SHP77 treated with DMSO at 0.1 percent for 48 hours (cell line): Measurements from ENCODE around the gene CXorf38.

Experiments used
- DNase-seq: peaks from one replicate; lab custom pipeline; 2025; lab: John Stamatoyannopoulos, UW

The CXorf38 gene, protein sequence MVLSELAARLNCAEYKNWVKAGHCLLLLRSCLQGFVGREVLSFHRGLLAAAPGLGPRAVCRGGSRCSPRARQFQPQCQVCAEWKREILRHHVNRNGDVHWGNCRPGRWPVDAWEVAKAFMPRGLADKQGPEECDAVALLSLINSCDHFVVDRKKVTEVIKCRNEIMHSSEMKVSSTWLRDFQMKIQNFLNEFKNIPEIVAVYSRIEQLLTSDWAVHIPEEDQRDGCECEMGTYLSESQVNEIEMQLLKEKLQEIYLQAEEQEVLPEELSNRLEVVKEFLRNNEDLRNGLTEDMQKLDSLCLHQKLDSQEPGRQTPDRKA

DNA sequence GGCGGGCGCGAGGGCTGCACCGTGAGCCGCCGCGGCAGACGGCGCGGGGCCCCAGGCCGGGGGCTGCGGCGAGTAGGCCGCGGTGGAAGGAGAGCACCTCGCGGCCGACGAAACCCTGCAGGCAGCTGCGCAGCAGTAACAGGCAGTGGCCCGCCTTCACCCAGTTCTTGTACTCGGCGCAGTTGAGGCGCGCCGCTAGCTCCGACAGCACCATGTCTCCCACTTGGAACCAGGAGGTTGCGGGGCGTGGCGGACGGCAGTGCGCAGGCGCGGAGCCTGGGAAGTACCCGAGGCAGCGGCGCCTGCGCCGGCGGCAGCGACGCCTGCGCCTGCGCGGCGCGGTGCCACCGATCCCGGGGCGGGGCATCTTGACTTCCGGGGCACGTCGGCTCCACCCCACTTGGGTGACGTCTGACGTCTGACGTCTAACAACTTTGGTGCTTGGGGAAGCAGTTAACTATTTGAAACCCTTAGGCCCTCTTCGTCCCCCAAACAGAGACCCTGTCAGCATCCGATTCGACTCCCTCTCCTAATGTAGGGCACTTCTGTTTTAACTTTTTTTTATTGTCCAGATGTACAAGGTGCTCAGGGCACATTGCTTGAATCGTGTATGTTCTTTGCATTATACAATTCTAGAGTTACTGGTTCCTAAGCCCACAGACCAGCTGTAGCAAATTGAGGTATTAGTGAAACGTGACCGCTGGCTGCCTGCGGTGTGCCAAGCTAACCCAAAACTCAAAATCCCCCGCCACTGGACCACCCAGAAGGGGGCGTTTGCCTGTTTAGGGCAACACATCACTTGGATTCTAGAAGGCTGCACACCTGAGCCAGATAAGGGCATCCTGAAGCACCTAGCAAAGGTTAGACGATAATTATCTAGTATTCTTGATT lies at the start of gene CXorf38:
Gene CXorf38, minus strand, starts transcription at position 255 of the 891 bp plus-strand sequence. Its CDS starts 41 bp downstream, at position 214.
- DNase-seq, result peak; percentile 46

DNA sequence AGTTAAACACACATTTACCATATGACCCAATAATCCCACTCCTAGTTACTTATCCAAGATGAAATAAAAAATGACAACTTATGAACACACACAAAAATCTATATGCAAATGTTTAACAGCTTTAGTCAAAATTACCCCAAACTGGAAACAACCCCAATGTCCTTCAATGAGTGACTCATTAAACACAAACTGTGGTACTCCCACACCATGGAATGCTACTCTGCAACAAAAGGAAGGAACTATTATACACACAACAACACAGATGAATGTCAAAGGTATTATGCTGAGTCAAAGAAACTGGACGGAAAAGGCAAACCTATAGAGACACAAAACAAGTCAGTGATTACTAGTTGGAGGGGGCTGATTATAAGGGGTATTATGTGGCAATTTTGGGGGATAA lies 47.4 kb upstream of the CXorf38 start:
- DNase-seq, result no peak

DNA sequence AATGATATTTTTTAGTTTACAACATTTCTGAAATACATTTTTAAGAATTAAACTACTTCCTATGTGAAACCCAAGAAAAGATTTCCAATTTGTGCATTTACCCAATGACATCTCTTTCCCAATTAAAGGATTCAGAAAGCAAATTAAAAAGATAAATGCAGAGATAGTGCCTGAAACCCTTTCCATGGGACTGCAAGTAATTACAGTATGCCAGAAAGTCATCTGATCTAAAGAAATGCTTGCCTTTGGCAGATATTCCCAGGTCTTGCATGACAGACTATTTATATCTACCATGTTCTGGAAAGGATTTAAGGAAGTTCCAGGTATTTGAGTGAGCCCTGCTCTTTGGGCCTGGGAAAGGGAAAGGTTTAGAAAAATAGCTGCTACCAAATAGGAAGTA lies 41.6 kb upstream of the CXorf38 start:
- DNase-seq, result no peak

DNA sequence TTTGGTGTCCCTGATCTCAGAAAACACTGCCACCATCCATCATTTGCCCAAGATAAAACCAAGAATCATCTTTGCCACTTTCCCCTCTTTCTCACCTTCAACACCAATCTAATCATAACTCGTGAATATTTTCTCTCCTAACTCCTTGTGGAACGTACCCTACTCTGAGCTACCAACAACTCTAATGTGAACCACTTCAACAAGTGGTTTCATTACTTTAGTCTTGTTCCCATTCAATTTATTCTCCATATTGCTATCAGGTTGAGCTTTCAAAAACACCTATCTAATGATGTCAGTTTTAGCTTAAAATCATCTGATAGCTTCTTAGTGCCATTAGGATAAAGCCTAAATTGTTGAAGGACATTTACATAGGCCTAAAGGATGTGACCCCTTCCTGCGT lies 39.8 kb upstream of the CXorf38 start:
- DNase-seq, result no peak

DNA sequence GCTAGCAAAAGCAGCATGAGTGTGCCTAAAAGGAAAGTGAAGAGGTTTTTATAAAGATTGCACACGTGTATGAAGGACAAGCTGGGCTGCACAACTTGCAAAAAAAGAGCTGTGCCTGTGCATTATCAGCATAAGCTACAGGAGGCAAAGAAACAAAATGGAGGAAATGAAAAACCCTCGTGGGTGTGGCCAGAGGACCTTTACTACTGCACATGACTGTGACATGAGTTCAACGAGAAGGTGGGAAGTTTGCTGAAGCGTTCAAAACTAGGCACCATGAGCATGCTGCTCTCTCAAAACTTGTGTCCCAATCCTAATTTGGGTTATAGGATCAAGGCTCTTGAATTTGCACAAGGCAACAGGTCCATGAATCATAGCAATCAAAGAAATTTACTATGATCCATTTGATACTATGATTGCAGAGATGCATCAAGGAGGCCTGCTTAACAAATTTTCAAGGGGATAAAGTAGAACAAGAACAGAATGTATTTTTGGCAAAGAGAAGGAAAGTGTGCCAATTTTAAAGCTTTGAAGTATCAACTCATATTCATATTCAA lies 38.1 kb upstream of the CXorf38 start:
- no peak for DNase-seq

DNA sequence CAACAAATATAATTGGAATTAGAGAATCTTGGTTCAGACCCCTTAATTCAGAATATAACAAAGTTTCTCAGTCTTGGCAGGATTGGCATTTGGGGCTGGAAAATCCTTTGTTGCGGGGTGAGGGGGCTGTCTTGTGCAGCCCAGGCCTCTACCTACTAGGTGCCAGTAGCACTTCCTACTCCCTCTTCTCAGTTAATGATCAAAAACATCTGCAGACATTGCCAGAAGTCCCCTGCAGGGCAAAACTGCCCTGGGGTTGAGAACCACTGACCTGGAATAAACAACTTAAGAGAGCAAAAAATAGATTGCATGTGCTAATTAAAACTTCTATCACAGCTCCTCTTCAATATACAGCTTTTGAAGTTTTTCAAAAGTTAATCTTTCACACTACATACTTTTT lies 36.7 kb upstream of the CXorf38 start:
- no peak for DNase-seq

DNA sequence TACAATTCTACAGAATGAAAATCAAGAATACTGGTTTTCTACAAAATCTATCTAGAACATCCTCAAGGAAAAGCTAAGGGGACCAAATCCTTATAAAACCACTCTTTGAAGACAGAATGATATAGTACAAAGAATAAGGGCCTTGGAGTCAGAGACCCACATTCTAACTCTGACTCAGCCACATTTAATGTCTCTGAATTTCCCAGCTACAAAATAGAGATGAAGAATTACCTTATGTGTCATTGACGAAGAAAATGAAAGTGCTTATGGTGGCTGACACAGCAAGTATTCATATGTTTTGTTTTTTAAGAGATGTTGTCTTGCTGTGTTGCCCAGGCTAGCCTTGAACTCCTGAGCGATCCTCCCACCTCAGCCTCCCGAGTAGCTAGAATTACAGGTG lies 35.9 kb upstream of the CXorf38 start:
- DNase-seq, result no peak

DNA sequence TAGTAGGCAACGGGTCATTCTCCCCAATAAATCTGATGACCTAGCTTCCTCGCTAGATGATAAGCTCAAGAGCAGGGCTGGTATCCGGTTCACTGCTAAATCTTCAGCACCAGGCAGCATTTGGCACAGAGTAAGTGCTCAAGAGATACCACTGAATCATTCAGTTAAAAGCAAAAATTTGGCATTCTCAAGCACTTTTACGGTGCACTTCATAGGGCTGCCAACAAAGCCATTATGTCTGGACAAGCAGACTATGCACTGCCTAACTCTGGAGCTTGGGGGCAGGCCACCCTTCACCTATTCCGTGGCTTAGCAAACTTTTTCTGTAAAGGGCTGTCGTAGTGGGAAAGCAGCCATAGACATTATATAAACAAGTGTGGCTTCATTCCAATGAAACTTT lies 23.8 kb upstream of the CXorf38 start:
- no peak for DNase-seq

DNA sequence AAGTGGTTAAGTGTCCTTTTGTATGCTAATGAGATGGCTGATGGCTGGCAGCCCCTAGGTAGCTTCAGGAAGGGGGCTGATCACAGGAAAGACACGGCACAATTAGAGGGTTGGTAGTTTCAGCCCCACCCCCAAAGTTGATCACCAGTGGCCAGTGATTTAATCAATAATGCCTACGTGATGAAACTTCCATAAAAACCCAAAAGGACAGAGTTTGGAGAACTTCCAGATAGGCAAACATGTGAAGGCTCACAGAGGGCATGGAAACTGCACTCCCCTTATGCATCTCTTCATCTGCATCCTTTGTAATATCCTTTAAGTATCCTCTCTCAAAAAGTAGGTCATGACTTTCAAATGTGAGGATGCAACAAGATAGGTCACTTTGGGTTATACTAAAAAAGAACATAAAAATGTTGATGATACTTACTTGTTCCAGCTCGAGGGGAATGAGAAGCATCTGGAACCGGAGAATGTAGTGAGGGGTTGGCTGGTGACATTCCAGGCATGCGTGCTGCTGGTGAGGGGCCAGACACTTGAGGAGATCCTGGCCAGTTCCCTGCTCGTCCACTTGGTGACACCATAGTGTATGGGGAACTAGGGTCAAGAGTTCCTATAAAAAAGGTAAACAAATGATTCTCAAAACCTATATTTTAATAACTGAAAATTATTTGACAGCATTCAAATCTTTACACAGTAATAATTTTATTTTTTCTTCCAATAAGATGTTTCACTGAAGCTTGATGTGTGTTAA lies 16.7 kb upstream of the CXorf38 start:
- no peak for DNase-seq

DNA sequence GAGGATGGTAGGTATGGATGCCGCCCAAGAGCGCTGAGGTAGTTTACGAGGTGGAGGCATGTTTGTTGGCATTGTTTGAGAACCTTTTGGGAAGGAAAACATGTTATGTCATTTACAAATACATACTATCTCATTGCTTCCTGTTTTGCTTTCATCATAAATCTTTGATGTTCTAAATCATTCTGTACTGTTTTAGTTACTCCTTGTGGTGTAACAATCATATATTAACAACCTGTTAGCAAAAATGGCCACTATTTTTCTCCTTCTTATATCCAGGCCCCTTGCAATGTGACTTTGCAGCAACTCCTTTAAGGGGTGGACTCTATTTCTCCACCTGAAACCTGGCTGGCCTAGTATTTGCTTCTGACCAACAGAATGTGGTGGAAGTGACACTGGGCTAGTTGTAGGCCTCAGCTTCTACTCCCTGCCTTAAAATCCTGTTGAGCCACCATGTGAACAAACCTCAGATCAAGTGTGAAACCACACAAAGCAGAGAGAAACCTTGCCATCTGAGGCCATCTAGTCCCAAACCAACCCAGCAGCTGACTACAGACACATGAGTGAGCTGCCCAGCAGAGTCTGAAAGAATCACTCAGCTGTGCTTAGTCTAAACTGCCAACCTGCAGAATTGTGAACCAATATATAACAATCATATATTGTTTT lies 15.8 kb upstream of the CXorf38 start:
- no peak for DNase-seq

DNA sequence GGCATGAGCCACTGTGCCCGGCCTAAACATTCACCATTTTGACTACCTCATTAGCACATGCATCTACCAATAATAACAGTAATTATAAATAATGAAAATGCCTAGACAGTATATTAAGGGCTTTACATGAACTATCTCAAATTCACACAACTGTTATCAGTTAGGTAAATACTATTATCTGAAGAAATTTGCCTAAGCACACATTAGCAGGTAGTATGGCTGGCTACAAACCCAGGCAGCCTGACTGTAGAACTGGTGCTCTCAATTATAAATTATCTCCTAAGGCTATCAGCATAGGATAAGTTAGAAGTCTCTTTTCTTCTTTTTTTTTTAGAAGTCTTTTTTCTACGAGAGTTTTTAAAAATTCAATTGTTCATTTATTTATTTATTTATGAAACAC lies 14.1 kb upstream of the CXorf38 start:
- DNase-seq, result no peak

DNA sequence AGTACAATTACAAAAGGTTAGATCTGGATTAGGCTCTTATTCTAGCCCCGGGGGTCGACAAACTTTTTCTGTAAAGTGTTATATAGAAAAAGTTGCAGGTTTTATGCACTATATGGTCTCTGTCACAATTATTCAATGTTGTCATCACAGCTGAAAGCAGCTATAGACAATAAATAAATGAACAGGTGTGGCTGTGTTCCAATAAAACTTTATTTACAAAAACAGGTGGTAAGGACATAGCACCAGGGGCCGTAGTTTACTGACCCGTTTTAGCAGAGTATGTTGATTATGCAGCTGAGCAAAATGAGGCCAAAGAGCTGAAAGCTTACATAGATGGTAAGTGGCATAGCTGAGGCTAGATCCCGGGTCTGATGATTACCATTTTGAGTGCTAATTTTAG lies 13.0 kb upstream of the CXorf38 start:
- no peak for DNase-seq

DNA sequence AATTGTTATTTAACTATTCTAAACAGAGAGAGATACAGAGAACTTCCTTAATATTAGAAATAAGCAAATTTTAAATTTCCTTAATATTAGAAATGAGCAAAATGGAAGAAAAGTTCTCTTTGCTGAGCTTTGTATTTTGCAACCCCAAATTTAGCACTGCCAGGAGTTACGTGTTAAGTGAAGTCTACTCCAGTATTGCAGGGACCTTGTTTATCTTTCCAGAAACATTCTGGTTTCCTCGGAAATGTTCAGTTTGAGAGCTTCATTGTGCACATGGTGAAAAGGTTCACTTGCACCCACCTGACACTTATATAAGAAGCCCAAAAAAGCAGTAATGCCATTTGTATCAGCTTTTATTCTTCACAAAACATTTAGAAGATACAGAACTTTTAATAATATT lies 6.2 kb upstream of the CXorf38 start:
- no peak for DNase-seq

DNA sequence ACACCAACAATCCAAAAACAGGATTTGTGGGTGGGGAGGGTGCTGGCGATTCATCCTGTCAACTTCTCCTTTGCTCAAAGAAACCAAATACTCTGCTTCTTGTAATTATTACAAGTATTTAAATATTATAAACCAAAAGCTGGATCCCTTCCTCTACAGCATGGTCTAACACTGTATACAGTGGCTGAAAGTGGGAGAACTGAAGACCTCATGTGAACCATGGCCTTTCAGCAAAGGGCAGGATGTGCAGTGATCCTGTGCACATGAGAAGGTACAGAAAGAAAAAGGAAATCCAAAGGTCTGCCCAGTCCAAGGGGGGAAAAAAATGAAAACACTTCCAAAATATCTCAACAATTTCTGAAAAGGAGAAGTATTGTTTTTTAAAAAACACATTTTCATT lies 5.3 kb upstream of the CXorf38 start:
- DNase-seq, result no peak

DNA sequence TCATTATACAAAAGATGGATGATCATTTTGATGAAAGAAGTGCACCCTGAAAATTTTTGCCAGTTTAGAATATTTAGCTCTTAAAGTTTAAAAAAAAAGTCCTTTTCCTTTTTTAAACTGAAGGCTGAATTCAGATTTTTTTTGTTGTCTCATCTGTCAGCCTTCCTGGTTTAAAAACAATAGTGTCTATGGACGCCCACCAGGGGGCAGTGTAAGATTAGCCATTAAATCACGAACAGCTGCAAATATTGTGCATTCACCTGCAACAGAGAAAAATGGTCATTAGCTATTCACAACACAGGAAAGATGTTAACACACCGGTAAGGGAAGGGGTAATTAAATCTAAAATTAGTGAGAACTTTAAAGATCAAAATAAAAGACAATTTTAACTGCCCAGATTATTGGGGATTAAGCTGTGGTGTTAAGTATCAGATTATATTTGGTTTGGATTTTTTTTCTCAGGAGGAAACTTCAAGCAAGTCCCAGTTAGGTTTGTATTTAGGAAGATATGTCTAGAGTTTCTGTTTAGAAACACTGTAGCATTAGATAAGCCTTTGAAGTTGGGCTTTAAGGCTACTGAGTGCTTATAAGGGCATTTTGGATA lies 4.4 kb upstream of the CXorf38 start:
- DNase-seq, result peak; percentile 1

DNA sequence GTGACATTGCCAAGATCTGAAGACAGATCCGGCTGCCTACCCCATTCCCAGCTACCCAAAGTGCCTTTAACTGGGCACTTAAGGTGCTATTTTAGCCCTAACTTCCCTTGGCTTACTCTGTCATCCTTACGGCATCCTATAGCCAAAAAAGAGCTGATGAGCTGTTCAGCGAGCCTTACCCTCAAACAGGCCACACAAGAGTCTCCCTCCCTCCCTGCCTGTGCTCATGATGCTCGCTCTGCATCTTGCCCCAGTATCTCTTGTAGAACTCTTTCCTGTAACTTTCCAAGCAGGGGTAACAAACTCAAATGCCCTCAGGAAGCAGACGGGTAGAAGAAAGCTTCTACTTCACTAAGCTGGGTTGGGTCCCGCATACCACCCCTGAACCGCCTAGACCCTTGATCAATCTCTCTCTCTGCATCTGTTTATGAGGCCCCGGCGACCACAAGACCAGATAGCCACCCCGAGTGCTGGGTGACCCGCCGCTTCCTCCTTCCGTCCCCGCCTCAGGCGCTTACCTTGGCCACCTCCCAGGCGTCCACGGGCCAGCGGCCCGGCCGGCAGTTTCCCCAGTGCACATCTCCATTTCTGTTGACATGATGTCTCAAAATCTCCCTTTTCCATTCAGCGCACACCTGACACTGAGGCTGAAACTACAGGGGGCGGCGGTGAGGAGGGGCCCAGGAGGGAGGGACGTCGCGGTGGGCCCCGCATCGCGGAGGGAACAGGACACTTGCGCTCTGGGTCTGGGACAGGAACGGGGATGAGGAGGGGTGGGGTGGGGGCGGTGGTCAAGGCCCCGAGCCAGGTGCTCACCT lies 663 bp downstream of the CXorf38 start:
- DNase-seq, result no peak

DNA sequence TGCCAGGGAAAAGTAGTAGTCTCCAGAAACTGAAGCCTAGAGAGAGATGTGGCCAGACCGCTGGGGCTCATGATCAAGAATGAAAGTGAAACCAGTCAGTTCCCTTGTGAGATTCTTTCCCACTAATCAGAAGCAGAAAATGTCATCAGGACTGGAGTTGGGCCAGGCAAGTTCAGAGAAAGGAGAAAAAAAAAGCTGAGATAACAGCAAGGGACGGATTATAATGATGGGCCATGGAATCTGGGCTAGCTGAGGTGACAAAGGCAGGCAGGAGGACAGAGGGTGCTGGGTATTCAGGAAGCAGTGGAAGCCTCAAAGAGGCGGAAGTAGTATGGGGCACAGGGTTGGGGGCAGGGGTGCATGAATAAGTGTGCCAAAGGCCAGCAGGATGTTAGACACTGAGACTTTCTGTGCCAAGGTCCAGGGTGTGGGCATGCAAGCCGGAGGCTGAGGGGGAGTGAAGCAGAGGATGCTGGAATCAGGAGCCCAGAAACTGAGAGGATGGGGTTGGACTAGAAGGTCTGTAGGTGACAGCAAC lies 2.5 kb downstream of the CXorf38 start:
- no peak for DNase-seq

DNA sequence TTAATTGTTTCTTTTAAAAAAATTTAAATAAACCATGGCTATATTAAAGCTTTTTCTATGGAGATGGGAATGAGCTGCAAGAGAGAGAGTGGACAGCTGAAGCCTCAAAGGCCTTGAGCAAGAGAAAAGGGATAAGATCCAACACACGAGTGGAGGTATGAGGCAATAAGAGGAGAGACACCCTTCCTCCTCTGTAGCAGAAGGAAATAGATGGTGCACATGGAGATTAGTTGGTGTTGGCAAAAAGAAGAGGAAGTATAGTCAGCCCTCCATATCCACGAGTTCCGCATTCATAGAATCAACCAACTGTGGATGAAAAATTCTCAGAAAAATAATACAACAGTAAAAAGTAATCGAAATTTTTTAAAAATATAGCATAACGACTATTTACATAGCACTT lies 3.2 kb downstream of the CXorf38 start:
- DNase-seq, result no peak

DNA sequence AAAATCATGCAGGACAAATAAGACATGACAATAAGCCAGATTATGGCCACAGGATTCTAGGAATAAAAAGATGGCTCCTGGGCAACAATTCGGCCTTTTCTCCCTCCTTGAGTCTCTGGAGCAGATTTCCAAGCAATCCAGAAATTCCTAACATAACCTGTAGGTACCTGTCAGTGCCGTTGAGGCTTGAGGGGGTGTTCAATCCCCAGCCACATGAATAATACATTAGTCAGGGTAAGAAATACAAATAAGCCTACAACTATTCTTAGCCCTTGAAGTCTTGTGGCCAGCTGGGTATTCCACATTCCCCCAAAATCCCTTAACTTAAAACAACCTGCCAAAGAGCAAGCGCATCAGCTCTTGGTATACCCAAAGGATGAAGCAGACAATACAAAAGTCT lies 9.7 kb downstream of the CXorf38 start:
- DNase-seq, result no peak

DNA sequence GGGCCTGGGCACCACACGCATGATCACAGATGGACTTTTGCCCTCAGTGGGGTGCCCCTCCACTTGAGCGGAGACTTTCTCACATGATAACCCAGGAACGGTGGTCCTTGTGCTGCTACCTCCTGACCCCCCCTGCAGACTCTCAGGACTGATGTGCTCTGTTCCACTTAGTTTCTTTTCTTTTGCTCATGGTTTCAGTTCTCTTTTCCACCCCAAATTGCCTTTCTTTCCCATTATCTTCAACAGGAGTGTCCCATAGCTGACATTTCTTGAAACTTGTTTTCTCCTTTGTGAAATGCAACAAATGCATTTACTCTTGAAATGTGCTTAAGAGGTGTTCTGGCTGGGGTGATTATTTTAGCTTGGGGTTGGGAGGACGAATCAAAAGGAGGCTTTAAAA lies 15.2 kb downstream of the CXorf38 start:
- DNase-seq, result no peak
